Endothelial cell of umbilical vein (primary cell): ENCODE measurements around the gene TBC1D16.

Experiments
- EZH2 ChIP-seq: IDR thresholded peaks from 2 replicates; pipeline ENCODE4 v1.6.1; 2012; ENCODE audit warnings: borderline replicate concordance, low read depth, mild to moderate bottlenecking, moderate library complexity, low read length, inconsistent platforms; ENCODE audit not compliant: severe bottlenecking
- FOS ChIP-seq: IDR thresholded peaks from 2 replicates; pipeline ENCODE4 v1.6.1; 2011; ENCODE audit warnings: mild to moderate bottlenecking, low read length, moderate library complexity, borderline replicate concordance; ENCODE audit not compliant: insufficient read depth
- MAX ChIP-seq: IDR thresholded peaks from 2 replicates; pipeline ENCODE4 v1.6.1; 2011; ENCODE audit not compliant: insufficient read depth, insufficient read length
- POLR2A ChIP-seq: IDR thresholded peaks from 2 replicates; pipeline ENCODE4 v1.6.1; 2012; ENCODE audit warnings: low read depth, mild to moderate bottlenecking, control low read depth, low read length
- POLR2AphosphoS5 ChIP-seq: IDR thresholded peaks from 2 replicates; pipeline ENCODE4 v1.6.1; 2012; ENCODE audit warnings: low read depth, mild to moderate bottlenecking, control low read depth, low read length, moderate library complexity; ENCODE audit not compliant: insufficient read depth
- TF ChIP-seq, protein P1 (sequence below), 2 donors: IDR thresholded peaks; 1 replicate in 1 of 2; 2 replicates in 1 of 2; pipeline ENCODE4 v1.5.1; 2011; ENCODE audit warnings: low read length in 2 of 2, mild to moderate bottlenecking in 2 of 2, moderate library complexity in 2 of 2, control low read depth in 1 of 2, inconsistent platforms in 1 of 2, low read depth in 1 of 2; ENCODE audit not compliant: insufficient read depth in 1 of 2; ENCODE audit errors: extremely low read depth in 1 of 2

DNA sequence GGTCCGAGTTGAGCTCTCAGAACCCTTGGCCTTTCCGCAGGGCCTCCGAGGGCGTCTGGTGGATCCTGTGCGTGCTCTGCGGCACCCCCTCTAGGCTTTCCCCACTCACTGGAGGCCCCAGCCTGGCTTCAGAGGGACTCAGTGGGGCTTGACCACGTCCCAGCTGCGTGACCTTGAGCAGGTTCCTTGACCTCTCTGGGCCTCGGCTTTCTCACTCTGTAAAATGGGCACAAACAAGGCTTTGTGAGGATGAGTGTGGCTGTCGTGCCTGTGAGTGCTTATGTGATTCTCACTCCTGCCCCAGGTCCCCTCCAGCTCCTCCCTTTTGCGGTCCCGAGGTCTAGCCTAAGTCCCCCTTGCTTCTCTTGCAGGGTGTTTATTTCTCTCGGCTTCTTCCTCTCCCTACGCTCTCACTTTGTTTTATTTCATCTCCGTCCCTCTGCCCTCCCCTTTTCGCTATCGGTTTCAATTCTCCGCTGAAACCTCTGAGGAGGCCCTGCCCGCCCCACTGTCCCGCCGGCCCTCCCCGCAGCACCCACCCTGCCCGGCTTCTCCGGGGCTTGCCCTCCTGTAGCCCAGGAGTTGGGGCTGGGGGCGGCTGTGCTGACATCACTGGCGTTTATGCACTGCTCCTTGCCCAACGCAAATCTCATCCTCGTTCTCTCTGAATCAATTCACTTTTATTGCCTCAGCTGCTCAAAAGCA lies 114.1 kb downstream of the TBC1D16 start:
- TF ChIP-seq, protein P1, sequence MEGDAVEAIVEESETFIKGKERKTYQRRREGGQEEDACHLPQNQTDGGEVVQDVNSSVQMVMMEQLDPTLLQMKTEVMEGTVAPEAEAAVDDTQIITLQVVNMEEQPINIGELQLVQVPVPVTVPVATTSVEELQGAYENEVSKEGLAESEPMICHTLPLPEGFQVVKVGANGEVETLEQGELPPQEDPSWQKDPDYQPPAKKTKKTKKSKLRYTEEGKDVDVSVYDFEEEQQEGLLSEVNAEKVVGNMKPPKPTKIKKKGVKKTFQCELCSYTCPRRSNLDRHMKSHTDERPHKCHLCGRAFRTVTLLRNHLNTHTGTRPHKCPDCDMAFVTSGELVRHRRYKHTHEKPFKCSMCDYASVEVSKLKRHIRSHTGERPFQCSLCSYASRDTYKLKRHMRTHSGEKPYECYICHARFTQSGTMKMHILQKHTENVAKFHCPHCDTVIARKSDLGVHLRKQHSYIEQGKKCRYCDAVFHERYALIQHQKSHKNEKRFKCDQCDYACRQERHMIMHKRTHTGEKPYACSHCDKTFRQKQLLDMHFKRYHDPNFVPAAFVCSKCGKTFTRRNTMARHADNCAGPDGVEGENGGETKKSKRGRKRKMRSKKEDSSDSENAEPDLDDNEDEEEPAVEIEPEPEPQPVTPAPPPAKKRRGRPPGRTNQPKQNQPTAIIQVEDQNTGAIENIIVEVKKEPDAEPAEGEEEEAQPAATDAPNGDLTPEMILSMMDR (IDR thresholded peaks at IDR 0.05; ENCODE audit: extremely low read depth in 1 of 2, insufficient read depth in 1 of 2, low read depth in 1 of 2, low read length in 2 of 2) = no peak
- TF ChIP-seq MAX (no peak), FOS (no peak), POLR2AphosphoS5 (no peak), EZH2 (no peak), POLR2A (no peak)
